Parathyroid adenoma (tissue), 2 donors: ENCODE measurements around the gene FAM131C.

Experiments used
- H2AFZ ChIP-seq: fragments of 300-600 bp; sonication (generic); one replicate; pipeline ENCODE4 v1.7.0; 2017; ENCODE audit warnings: antibody characterized with exemption, mild to moderate bottlenecking
- H3K27ac ChIP-seq: fragments of 300-600 bp; sonication (generic); one replicate; pipeline ENCODE4 v1.7.0; 2017
- H3K27me3 ChIP-seq: fragments of 300-600 bp; sonication (generic); one replicate; pipeline ENCODE4 v1.7.0; 2017; ENCODE audit warnings: low read length; ENCODE audit not compliant: control insufficient read depth, insufficient read depth
- H3K36me3 ChIP-seq: fragments of 300-600 bp; sonication (generic); one replicate; pipeline ENCODE4 v1.7.0; 2017; ENCODE audit warnings: low read length; ENCODE audit not compliant: control insufficient read depth, insufficient read depth
- H3K4me1 ChIP-seq: fragments of 300-600 bp; sonication (generic); one replicate; pipeline ENCODE4 v1.7.0; 2017; ENCODE audit warnings: control low read depth
- H3K4me2 ChIP-seq: fragments of 300-600 bp; sonication (generic); one replicate; pipeline ENCODE4 v1.7.0; 2017; ENCODE audit warnings: low read length
- H3K4me3 ChIP-seq: fragments of 300-600 bp; sonication (generic); one replicate; pipeline ENCODE4 v1.7.0; 2017; ENCODE audit warnings: low read depth, low read length
- H3K79me2 ChIP-seq: fragments of 300-600 bp; sonication (generic); one replicate; pipeline ENCODE4 v1.7.0; 2017; ENCODE audit warnings: control low read depth
- H3K9ac ChIP-seq: fragments of 300-600 bp; sonication (generic); one replicate; pipeline ENCODE4 v1.7.0; 2017; ENCODE audit warnings: mild to moderate bottlenecking
- H3K9me3 ChIP-seq: fragments of 300-600 bp; sonication (generic); one replicate; pipeline ENCODE4 v1.7.0; 2017; ENCODE audit warnings: low read length; ENCODE audit not compliant: control insufficient read depth
- CTCF ChIP-seq: fragments of 300-600 bp; sonication (generic); IDR thresholded peaks from one replicate; pipeline ENCODE4 v1.7.0; 2017; ENCODE audit warnings: antibody characterized with exemption, mild to moderate bottlenecking
- donor health status: primary hyperparathyroidism.

Gene FAM131C

DNA sequence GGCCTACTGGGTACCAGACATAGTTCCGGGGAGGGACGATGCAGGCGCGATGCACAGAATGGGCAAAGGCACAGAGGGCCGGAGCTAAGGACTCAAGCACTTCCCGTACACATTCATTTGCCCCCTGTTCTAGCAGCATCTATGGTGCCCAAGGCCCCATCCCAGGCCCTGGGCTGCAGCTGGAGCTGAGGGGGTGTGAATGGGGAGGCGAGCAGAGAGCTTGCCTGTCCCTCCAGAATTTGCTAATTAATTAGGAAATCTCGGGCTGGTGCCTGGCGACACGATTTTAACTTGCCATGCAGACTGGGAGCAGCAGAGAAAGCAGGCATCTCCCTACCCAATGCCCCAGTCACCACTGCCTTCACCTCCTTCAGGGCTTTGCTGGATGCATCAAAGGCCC, 46.5 kb upstream of the FAM131C start:
- Histone ChIP-seq H2AFZ (no peak overlapping the region), H3K27ac (no peak overlapping the region), H3K4me3 (no peak overlapping the region), H3K4me1 (no peaks in the 10 kb centered on the region), H3K9me3 (no peaks in the 10 kb centered on the region), H3K79me2 (no peaks in the 10 kb centered on the region), H3K4me2 (no peak overlapping the region), H3K27me3 (no peaks in the 10 kb centered on the region), H3K9ac (no peak overlapping the region), H3K36me3 (no peaks in the 10 kb centered on the region)
- TF ChIP-seq CTCF, result no peak

GRCh38 chr1:16119504-16119903, 46.1 kb upstream of the FAM131C start:
- H3K27me3 ChIP-seq, result no peaks in the 10 kb centered on the region
- H3K4me1 ChIP-seq, result no peaks in the 10 kb centered on the region
- H3K9me3 ChIP-seq, result no peaks in the 10 kb centered on the region
- no peak for TF ChIP-seq CTCF
- H3K9ac ChIP-seq, result no peak overlapping the region
- H3K4me2 ChIP-seq, result no peak overlapping the region
- no peak overlapping the region for H2AFZ ChIP-seq
- no peaks in the 10 kb centered on the region for H3K79me2 ChIP-seq
- H3K27ac ChIP-seq, result no peak overlapping the region
- H3K36me3 ChIP-seq, result no peaks in the 10 kb centered on the region
- H3K4me3 ChIP-seq, result no peak overlapping the region

GRCh38 chr1:16118706-16119105, 45.3 kb upstream of the FAM131C start:
- no peaks in the 10 kb centered on the region for H3K27me3 ChIP-seq

DNA sequence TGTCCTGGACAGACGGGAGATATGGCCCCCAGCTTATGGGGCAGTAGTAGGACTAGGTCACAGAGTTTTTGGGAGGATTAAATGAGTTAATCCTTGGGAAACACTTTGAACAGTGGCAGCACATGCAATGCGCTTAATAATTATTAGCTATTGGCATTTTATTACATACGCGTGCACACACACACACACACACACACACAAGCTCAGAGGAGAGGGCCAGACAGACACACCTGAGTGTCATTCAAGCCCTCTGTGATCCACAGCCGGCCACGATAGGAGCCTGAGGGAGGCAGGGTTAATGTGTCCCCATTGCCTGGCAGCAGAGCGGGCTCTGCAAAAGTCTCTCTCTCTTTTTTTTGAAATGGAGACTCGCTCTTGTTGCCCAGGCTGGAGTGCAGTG, 44.5 kb upstream of the FAM131C start:
- Histone ChIP-seq H3K79me2 (no peaks in the 10 kb centered on the region), H3K4me3 (no peak overlapping the region), H3K27ac (no peak overlapping the region), H3K4me2 (no peak overlapping the region), H3K9me3 (no peaks in the 10 kb centered on the region), H2AFZ (no peak overlapping the region), H3K9ac (no peak overlapping the region), H3K4me1 (no peaks in the 10 kb centered on the region), H3K27me3 (no peaks in the 10 kb centered on the region), H3K36me3 (no peaks in the 10 kb centered on the region)
- no peak for TF ChIP-seq CTCF

More at GRCh38 chr1:16118706-16119105, 45.3 kb upstream of the FAM131C start:
- H2AFZ ChIP-seq, result no peak overlapping the region
- no peak for TF ChIP-seq CTCF
- H3K9me3 ChIP-seq, result no peaks in the 10 kb centered on the region
- no peaks in the 10 kb centered on the region for H3K79me2 ChIP-seq
- no peak overlapping the region for H3K27ac ChIP-seq
- no peak overlapping the region for H3K9ac ChIP-seq
- H3K4me3 ChIP-seq, result no peak overlapping the region
- no peaks in the 10 kb centered on the region for H3K4me1 ChIP-seq
- no peak overlapping the region for H3K4me2 ChIP-seq
- H3K36me3 ChIP-seq, result no peaks in the 10 kb centered on the region

DNA sequence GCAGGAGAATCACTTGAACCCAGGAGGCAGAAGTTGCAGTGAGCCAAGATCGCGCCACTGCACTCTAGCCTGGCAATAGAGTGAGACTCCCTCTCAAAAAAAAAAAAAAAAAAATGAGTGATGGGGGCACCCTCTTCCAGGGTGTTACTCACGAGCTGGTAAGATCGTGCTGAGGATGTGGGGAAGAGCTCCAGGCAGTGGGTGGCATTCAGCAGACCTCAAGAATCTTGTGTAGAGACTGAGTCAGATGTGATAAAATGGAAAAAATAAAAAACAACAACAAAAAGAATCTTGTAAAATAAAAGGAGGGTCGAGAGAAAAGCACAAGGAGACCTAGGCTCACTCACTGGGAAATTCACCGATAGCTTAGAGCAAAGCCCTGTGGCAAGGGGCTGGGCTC, 43.9 kb upstream of the FAM131C start:
- Histone ChIP-seq H3K27ac (no peak overlapping the region), H3K9ac (no peak overlapping the region), H3K27me3 (no peaks in the 10 kb centered on the region), H2AFZ (no peak overlapping the region), H3K36me3 (no peaks in the 10 kb centered on the region), H3K4me1 (no peaks in the 10 kb centered on the region), H3K4me3 (no peak overlapping the region), H3K4me2 (no peak overlapping the region), H3K9me3 (no peaks in the 10 kb centered on the region), H3K79me2 (no peaks in the 10 kb centered on the region)
- no peak for TF ChIP-seq CTCF
